GM13977 (cell line): ENCODE data around the gene LGALS4.

Experiments used
- DNase-seq: peaks from one replicate; pipeline ENCODE4 v3.0.0; 2012; ENCODE audit warnings: low spot score
- in situ Hi-C: fragments of 300-500 bp; cut with MboI; formaldehyde crosslinking; loops from one replicate; pipeline ENCODE4 v1.12.0; 2022; ENCODE audit warnings: low sequenced_read_pairs, low pct_unique_long_range_greater_than_20kb, mixed read lengths, inconsistent platforms; ENCODE audit not compliant: unreplicated experiment
- TF ChIP-seq, protein P1 (sequence below): IDR thresholded peaks from 2 replicates; pipeline ENCODE4 v1.5.1; 2012; ENCODE audit warnings: mild to moderate bottlenecking, control low read depth; ENCODE audit not compliant: insufficient read depth; ENCODE audit errors: extremely low read depth, missing control alignments

The LGALS4 gene

DNA sequence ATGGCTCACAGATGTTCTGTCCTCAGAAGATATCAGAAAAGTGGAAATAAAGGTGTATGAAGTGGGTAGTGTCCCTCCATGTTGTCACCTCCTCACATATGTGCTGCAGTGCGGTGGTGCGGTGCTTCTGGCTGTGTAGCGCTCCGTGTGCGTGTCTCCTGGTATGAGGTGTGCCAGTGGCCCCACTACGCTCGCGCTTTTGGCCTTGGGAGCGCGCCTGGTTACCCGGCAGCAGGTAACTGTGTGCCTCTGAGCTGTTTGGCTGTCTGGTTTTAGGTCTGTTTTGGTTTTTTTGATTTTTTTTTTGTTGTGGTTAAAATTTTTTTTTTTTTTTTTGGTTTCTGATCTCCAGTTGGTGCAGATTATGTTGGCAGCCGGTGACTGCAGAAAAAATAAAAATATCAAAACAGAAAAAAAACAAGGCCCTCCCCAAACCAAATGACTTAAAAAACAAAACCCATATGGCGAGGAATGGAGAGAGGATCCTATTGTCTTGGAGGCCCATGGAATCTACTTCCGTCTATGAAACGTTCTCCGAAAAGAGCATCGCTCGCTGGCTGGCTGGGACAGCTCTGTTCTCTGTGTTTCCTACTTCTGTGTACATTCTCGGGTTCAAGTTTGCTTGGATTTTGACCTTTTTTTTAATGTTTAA lies 29.2 kb upstream of the LGALS4 start:
- DNase-seq = no peak
- in situ Hi-C loops = no loop called here
- TF ChIP-seq, protein P1, sequence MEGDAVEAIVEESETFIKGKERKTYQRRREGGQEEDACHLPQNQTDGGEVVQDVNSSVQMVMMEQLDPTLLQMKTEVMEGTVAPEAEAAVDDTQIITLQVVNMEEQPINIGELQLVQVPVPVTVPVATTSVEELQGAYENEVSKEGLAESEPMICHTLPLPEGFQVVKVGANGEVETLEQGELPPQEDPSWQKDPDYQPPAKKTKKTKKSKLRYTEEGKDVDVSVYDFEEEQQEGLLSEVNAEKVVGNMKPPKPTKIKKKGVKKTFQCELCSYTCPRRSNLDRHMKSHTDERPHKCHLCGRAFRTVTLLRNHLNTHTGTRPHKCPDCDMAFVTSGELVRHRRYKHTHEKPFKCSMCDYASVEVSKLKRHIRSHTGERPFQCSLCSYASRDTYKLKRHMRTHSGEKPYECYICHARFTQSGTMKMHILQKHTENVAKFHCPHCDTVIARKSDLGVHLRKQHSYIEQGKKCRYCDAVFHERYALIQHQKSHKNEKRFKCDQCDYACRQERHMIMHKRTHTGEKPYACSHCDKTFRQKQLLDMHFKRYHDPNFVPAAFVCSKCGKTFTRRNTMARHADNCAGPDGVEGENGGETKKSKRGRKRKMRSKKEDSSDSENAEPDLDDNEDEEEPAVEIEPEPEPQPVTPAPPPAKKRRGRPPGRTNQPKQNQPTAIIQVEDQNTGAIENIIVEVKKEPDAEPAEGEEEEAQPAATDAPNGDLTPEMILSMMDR = no peak

DNA sequence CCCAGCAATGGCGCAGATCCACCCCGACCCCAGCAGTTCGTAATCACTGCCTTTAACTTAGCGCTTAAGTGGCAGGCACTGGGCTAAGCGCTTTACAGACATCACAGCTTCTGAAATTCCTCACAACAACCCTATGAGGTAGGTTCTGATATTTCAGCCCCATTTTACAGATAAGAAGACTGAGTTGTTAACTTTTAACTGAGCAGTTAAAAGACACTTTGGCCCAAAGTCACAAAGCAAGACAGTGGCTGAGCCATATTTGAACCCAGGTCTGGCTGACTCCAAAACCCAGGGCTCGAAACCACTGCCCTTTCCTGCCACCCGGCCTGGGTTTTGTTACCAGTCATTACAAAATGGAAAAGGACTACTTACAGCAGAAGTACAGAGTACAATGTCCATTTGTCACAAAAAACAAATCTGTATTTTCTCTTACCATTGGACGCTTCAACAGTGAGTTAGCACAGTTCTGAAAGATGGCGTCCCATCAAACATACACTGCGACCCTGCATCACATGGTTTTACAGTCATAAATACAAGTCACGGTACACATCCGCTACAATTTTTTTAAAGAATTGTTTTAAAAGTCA lies 28.5 kb upstream of the LGALS4 start:
- no peak for DNase-seq
- in situ Hi-C loops = no loop called here
- TF ChIP-seq, protein P1 = no peak

DNA sequence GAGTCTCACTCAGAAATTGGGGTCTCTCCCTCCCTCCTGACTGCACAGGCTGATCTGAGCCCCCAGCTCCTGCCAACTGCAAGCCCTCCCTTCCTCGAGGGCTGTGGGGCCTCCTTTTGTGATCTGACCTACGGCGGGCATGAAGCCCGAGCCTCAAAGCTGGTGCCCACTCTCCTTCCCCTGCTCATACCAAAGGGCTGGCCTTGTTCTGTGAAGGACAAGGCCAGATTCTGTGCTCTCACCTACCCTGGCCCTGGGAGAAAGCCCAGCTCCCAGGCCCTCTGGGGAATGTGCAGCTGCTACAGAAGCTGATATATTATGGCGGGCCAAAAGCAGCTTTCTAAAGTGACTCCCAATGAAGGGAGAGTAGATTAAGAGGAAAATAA lies 27.8 kb upstream of the LGALS4 start:
- in situ Hi-C loops = no loop called here
- TF ChIP-seq, protein P1 = no peak
- no peak for DNase-seq

DNA sequence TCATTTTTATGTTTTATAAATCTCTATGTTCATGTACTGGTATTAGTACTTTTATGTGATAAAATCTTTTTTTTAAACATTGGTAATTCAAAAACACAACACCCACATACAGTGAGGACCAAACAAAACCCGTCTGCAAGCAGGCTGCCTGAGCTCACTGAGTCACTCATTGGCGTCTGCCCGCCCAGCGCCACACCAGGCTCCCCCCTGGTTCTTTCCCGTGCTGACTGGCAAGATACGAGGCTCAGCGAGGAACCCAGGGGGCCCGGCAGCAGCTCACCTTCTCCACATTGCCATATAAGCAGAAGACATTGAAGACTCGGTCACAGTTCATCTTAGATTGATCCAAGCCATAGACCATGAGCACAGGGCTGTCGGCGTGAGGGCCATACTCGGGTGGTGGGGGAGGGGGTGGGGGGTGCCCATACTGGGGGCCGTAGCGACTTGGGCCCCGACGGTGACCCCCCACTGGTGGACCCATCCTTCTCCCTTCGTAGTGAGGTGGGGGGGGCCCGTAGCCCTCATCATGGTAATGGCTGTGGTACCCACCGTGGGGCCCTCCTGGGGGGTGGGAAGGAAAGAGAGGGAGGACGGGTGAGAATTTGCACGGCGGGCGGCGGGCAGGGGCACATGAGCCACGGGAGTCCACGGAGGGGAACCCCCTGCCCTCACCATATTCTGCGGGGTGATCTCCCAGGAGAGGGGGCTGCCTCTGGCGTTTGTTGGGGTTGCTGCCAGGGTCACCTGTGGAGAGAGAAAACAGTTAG lies 27.3 kb upstream of the LGALS4 start:
- TF ChIP-seq, protein P1 = no peak

DNA sequence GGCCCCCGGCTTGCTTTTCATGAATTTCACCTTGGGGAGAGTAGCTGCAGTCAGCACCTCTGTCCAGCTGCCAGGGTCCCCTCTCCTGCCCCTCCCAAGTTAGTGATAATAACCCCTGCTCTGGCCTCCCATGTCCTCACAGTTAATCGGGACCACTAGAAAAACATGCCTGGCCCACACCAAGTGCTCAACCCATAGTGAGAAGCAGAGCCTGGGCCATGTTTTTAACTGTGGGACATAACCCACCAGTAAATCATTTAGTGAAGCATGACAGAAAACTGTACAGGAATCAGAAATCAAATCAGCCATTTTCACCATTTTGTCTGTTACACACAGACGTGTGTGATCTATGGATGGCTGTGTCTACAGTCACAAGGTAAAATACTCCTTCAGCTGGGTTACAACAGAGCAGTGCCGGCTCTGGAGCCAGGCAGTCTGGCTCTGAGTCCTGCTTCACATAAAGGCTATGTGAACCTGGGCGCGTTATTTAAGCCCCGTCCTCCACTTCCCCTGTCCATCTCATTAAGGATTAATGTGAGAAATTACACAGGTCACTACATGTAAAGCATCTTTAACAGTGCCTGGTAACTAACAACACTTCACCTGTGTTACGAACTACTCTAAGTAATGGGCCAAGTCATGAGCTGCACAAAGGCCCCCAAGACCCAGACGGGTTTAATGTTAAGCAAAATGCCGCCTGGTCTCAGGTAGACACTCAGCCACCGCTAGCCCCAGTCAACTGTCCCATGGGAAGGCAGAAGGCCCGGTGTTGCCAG lies 26.4 kb upstream of the LGALS4 start:
- in situ Hi-C loops = no loop called here
- no peak for DNase-seq
- TF ChIP-seq, protein P1 = no peak

More for the DNA sequence above, 27.3 kb upstream of the LGALS4 start:
- DNase-seq = no peak
- in situ Hi-C loops = no loop called here

DNA sequence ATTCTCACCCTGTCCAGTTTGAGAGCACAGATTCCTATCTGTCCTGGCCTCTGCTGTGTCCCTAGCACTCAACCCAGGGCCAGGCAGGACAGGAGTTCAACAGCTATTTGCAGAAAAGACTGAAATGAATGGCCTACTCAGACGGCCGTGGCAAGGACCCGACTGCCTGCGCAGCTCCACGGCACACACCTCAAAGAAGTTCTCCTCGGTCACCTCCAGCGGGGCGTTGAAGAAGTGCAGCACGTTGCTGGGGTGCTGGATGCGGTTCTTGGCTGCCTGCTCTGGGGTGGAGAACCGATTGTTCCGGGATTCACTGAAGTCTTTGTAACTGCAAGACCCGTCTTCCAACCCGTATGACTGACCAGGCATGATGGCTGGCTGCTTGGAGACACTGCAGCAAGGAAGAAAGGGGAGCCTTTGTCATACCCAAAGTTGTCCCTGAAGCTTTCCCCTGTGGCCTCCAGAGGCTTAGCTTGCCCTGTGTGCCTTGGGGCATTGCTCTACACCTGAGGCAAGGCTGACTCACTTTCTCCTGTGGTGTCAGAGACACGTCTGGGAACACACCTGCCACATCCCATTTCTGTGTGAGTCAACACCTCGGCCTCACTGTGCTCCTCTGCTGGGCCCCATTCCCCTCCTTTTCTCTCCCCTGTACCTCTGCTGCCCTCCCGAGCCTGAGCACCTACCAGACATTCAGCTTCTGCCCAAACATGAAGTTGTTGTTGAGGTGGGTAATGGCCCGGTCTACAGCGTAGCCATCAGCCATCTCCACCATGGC lies 25.7 kb upstream of the LGALS4 start:
- TF ChIP-seq, protein P1 = no peak
- in situ Hi-C loops = no loop called here
- DNase-seq = no peak
